GM21786 (cell line): ENCODE data around the gene WTIP.
"Not testable (repeated sequence)": the region's sequence is repeated elsewhere in the genome, so short reads cannot be mapped to it uniquely, and the experiment has no call there.

Experiments
- ATAC-seq: cut with Tn5 transposase; IDR thresholded peaks from one replicate; pipeline ENCODE4 v1.9.1; 2021; ENCODE audit not compliant: unreplicated experiment

The WTIP gene

GRCh38 chr19:34478496-34478895 lies 3.1 kb upstream of the WTIP start:
- ATAC-seq, result not testable (repeated sequence)

- ATAC-seq, result no peak
Measured at GRCh38 chr19:34479396-34479795, 2.2 kb upstream of the WTIP start.

DNA sequence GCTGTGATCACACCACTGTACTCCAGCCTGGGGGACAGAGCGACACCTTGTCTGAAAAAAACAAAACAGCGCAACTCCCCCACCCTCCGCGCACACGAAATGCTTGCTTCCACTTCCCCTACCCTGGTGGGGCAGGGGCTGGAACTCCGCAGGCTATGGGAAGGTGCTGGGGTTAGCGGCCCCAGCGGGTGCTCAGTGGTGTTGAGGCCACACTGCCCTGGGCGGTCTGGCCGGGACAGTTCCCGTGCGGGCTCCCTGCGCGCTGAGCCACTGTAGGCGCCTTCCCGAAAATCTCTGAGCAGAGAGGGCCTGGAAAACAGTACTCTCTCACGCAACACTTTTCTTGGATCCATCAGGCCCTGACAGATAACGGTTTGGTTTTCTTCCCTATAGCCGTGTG lies 1.1 kb upstream of the WTIP start:
- no peak for ATAC-seq

DNA sequence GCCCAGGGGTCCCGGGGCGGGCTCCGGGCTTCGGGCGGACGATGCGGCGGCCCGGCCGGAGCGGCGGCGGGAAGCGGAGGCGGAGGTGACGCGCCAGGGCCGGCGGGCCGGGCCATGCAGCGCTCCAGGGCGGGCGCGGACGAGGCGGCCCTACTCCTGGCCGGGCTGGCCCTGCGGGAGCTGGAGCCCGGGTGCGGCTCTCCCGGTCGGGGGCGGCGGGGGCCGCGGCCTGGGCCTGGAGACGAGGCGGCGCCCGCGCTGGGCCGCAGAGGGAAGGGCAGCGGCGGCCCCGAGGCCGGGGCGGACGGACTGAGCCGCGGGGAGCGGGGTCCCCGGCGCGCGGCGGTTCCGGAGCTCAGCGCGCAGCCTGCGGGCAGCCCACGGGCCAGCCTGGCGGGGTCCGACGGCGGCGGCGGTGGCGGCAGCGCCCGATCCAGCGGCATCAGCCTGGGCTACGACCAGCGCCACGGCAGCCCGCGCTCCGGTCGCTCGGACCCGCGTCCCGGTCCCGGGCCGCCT lies 362 bp downstream of the WTIP start:
- no peak for ATAC-seq

GRCh38 chr19:34482380-34483250 lies 1.1 kb downstream of the WTIP start:
- no peak for ATAC-seq

DNA sequence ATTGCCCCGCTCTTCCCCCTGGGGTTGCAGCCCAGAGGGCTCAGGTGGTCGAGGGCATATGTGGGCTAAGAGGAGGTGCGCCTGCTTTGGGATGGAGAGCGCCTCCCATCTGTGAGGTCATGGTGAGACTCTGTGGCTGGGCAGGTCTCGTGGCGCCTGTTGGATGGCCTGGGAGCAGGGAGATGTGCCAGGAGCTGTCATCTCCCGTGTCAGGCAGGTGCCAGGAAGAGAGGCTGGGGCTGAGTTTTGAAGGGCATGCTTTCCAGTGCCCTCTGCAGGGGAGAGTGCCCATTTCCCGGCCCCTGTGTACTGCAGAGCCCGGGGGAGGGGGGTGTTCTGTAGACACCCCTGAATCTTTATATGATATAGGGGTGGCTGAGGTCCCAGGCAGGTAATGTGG lies 2.8 kb downstream of the WTIP start:
- no peak for ATAC-seq

- no peak for ATAC-seq
Measured at GRCh38 chr19:34485831-34486230, 4.3 kb downstream of the WTIP start.

GRCh38 chr19:34487651-34488051 lies 6.1 kb downstream of the WTIP start:
- ATAC-seq, result no peak

DNA sequence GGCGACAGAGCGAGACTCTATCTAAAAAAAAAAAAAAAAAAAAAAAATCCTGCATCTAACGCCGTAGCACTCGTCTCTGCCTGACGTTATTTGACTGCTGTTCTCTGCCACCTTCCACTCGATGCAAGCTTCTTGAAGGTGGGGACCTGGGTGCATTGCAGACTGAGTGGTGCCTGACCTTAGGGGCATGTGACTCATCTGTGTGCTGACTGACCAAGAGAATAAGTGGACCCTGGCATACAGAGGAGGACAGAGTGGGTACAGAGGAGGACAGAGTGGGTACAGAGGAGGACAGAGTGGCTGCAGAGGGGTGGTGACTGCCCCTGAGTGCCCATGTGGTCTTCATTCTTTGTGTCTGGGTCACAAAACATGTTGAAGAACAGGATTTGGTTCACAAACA lies 7.6 kb downstream of the WTIP start:
- ATAC-seq, result no peak

DNA sequence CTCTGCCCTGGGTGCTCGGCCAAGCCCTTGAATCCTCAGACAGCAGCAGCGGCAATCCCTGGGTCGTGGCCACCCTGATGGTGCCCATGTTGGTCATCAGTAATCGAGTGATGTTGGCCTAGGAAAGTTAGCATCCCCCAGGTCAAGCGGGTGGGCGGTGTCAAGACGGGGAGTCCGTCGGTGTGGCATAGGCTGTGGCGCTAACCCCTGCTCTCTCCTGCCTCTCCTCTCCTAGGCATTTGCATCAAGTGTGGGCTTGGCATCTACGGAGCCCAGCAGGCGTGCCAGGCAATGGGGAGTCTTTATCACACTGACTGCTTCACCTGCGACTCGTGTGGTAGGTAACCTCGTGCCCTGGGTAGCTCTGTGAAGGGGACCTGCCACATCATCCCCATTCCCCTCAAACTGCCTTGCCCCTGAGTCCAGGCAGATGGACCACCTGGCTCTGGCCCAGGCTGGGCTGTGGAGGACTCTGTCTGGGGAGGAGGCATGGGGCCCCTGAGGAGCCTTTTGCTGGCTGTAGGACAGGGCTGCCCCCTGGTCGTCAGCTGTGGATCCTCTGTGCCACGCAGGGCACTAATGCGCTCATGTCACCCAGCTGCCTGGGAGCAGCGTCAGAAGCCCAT lies 8.7 kb downstream of the WTIP start:
- no peak for ATAC-seq

DNA sequence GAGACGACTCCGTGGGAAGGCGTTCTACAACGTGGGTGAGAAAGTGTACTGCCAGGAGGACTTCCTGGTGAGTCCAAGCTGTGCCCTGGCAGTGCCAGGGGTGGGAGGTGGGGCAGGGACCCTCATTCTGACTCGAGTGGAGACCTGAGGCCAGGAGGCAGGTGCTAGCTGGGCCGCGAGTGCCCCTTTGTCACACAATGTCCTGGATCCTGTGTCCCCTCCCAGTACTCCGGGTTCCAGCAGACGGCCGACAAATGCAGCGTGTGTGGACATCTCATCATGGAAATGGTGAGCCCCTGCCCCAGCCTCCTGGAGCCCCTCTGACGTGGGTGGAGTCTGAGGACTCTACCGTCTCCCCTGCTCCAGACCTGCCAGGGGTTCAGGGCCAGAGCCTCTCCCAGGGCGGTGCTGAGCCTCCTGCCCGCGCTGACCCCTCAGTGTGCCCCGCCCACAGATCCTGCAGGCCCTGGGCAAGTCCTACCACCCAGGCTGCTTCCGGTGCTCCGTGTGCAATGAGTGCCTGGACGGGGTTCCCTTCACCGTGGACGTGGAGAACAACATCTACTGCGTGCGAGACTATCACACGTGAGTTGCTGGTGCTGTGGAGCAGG lies 11.6 kb downstream of the WTIP start:
- ATAC-seq, result no peak

GRCh38 chr19:34493649-34494044 lies 12.1 kb downstream of the WTIP start:
- ATAC-seq, result no peak

GRCh38 chr19:34494601-34495000 lies 13.0 kb downstream of the WTIP start:
- ATAC-seq, result no peak

- no peak for ATAC-seq
Measured at GRCh38 chr19:34495416-34495815, 13.9 kb downstream of the WTIP start.

GRCh38 chr19:34497112-34497805 lies 15.7 kb downstream of the WTIP start:
- no peak for ATAC-seq

DNA sequence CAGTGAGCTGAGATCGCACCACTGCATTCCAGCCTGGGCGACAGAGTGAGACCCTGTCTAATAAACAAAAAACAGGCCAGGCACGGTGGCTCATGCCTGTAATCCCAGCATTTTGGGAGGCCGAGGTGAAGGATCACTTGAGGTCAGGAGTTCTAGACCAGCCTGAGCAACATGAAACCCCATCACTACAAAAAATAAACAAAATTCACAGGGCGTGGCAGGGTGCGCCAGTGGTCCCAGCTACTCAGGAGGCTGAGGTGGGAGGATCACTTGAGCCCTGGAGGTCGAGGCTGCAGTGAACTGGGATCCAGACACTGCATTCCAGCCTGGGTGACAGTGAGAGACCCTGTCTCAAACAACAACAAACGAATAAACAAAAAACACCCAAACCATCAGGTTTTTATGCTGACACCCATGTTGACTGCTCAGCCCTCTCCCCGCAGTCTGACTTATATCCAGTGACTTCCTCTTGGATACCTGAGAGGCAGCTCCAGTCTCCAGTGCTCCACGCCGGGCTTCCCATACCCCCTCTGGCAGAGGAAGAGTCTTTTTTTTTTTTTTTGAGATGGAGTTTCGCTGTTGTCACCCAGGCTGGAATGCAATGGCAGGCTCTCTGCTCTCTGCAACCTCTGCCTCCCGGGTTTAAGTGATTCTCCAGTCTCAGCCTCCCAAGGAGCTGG lies 17.7 kb downstream of the WTIP start:
- ATAC-seq, result no peak

GRCh38 chr19:34500656-34501120 lies 19.1 kb downstream of the WTIP start:
- ATAC-seq, result no peak

- peak; percentile 61 for ATAC-seq
Measured at GRCh38 chr19:34501339-34502320, 20.1 kb downstream of the WTIP start.
